ENCODE data around the gene TTYH2. TPM values are rescaled to one million over a fixed set of nuclear protein-coding genes. Genes with fewer than 3 reads are reported as not detected.

Gene TTYH2
- total RNA-seq, 2 experiments from 2014 or later, result 3.1 to 3.8 TPM

DNA sequence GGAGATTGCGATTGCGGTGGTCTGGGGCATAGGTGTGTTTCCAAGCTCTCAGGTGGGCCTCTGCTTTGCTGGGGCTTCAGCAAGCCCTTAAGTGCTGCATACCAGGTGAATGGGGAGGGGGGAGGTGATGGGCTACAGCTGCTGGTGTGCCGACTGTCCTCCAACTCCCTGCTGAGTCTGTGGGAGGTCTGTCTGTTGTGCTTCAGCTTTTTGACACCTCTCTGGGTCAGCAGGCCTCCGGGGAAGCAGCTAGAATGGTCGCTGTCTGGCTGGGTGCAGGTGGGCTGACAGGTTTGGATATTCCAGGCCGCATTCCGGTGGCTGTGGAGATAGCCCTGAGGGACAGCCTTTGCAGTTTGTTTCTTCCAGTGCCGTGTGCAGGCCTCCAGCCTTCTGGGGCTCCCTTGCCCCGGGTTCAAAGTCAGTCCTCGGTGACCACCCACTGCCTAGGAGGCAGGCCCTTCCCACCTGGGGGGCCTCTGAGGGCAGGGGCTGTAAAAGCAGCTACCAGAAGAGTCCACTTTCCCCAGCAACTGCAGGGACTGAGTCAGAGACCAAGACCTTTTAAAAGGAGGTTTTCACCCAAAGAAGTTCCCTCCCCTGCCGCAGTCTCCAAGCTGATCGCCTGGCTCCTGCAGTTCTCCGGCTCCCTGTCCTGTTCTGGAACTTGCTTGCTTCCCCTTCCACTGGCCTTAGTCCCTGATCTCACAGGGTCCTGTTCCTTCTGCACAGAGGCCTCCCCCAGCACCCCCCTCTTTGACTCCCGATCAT is 2.0 kb upstream of the TTYH2 start:
- H3K9me2 ChIP-seq (ENCODE audit: insufficient read depth, low read length), result no peaks in the 10 kb centered on the region
- POLR2A ChIA-PET, result no interaction called here
- H3K79me2 ChIP-seq (ENCODE audit: insufficient read depth, low read depth, low read length), result peaks cover 20% of the 10 kb centered on the region
- no peak for DNase-seq (ENCODE audit: low spot score)
- H3K4me2 ChIP-seq (ENCODE audit: low read length), result 0 out of 2 replicates have a peak overlapping the region, but pooled peaks have one; percentile 1
- H2AFZ ChIP-seq (ENCODE audit: low read length), result no peak overlapping the region
- peak overlapping the region; percentile 1 for H3K27ac ChIP-seq (ENCODE audit: low read depth, low read length, poor library complexity, severe bottlenecking)
- H3K4me3 ChIP-seq (ENCODE audit: low read depth, low read length, poor library complexity, severe bottlenecking), result no peak overlapping the region
- peaks cover 59% of the 10 kb centered on the region for H3K36me3 ChIP-seq (ENCODE audit: insufficient read depth, low read length)
- no TSS peak for BruUV-seq (replicated peaks)
- H3K9me3 ChIP-seq (ENCODE audit: low read length), result no peaks in the 10 kb centered on the region
- TF ChIP-seq CTCF (conservative IDR thresholded peaks at IDR 0.05; ENCODE audit: low read length) (no peak), EZH2phosphoT487 (IDR thresholded peaks at IDR 0.05; ENCODE audit: borderline replicate concordance, low read depth, low read length) (no peak)
- H4K20me1 ChIP-seq (ENCODE audit: insufficient read depth, low read length), result peaks cover 13% of the 10 kb centered on the region; the same call in 1 of the 2 replicates
- H3K4me1 ChIP-seq (ENCODE audit: insufficient read depth, low read length, poor library complexity, severe bottlenecking), result peaks cover 57% of the 10 kb centered on the region
- CTCF ChIA-PET (ENCODE audit: unreplicated experiment), result no interaction called here
- intact Hi-C loops (cut with micrococcal nuclease; ENCODE audit: unreplicated experiment), result loop anchor here (5.0 to 10.0 kb wide), 3 partner anchors 141 to 619 kb away; no protein-coding TSS in a partner anchor

DNA sequence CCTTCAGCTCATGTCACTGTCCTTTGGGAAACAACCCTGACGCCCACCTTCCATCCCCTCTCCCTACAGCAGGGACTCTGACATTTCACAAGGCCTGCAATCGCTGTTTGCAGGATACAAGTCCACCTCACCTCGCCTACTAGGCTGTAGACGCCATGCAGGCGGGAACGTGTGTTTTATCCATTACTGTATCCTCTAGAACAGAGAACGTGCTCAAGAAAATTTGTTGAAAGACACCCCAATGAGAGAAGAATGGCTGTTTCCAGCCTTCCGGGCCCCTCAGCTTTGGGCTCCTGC is 1.5 kb upstream of the TTYH2 start:
- Histone ChIP-seq H3K79me2 (ENCODE audit: insufficient read depth, low read depth, low read length) (peaks cover 15% of the 10 kb centered on the region), H3K27ac (ENCODE audit: low read depth, low read length, poor library complexity, severe bottlenecking) (peak overlapping the region; percentile 1), H3K4me2 (ENCODE audit: low read length) (no peak overlapping the region), H2AFZ (ENCODE audit: low read length) (no peak overlapping the region), H4K20me1 (ENCODE audit: insufficient read depth, low read length) (peaks cover 12% of the 10 kb centered on the region; the same call in 1 of the 2 replicates), H3K9me3 (ENCODE audit: low read length) (no peaks in the 10 kb centered on the region), H3K36me3 (ENCODE audit: insufficient read depth, low read length) (peaks cover 54% of the 10 kb centered on the region), H3K4me3 (ENCODE audit: low read depth, low read length, poor library complexity, severe bottlenecking) (no peak overlapping the region), H3K4me1 (ENCODE audit: insufficient read depth, low read length, poor library complexity, severe bottlenecking) (peaks cover 57% of the 10 kb centered on the region), H3K9me2 (ENCODE audit: insufficient read depth, low read length) (no peaks in the 10 kb centered on the region)
- CTCF ChIA-PET (ENCODE audit: unreplicated experiment), result no interaction called here
- intact Hi-C loops (cut with micrococcal nuclease; ENCODE audit: unreplicated experiment), result loop anchor here (5.0 to 10.0 kb wide), 3 partner anchors 140 to 620 kb away; no protein-coding TSS in a partner anchor
- POLR2A ChIA-PET, result no interaction called here
- TF ChIP-seq CTCF (conservative IDR thresholded peaks at IDR 0.05; ENCODE audit: low read length) (no peak), EZH2phosphoT487 (IDR thresholded peaks at IDR 0.05; ENCODE audit: borderline replicate concordance, low read depth, low read length) (no peak)
- no peak for DNase-seq (ENCODE audit: low spot score)
- BruUV-seq (replicated peaks), result no TSS peak
